HEK293 (cell line): Measurements from ENCODE around the gene MXRA8.

Experiments
- HOXA7 ChIP-seq: sonication (generic); formaldehyde crosslinking; IDR thresholded peaks from 2 replicates; pipeline ENCODE4 v1.8.1; 2022; ENCODE audit warnings: missing genetic modification reagents, borderline replicate concordance
- KLF16 ChIP-seq: fragments of 450-650 bp; formaldehyde crosslinking; IDR thresholded peaks from 2 replicates; pipeline ENCODE4 v1.5.1; 2017; ENCODE audit warnings: missing biosample characterization, missing genetic modification characterization
- MEIS1 ChIP-seq: sonication (generic); formaldehyde crosslinking; IDR thresholded peaks from 2 replicates; pipeline ENCODE4 v1.8.1; 2022; ENCODE audit warnings: missing genetic modification reagents, mild to moderate bottlenecking, borderline replicate concordance
- YY1 ChIP-seq: fragments of 450-650 bp; formaldehyde crosslinking; IDR thresholded peaks from 2 replicates; pipeline ENCODE4 v1.5.1; 2018; ENCODE audit warnings: missing biosample characterization, missing genetic modification characterization
- ZFP37 ChIP-seq: fragments of 450-650 bp; formaldehyde crosslinking; IDR thresholded peaks from 2 replicates; pipeline ENCODE4 v1.5.1; 2016; ENCODE audit warnings: missing biosample characterization, missing genetic modification characterization
- ZNF302 ChIP-seq: fragments of 450-650 bp; formaldehyde crosslinking; IDR thresholded peaks from 2 replicates; pipeline ENCODE4 v1.5.1; 2016; ENCODE audit warnings: missing biosample characterization, missing genetic modification characterization, low read depth
- ZNF610 ChIP-seq: fragments of 450-650 bp; formaldehyde crosslinking; IDR thresholded peaks from 2 replicates; pipeline ENCODE4 v1.5.1; 2016; ENCODE audit warnings: missing biosample characterization, missing genetic modification characterization, borderline replicate concordance
- ZNF658 ChIP-seq: fragments of 450-650 bp; formaldehyde crosslinking; IDR thresholded peaks from 2 replicates; pipeline ENCODE4; 2016; ENCODE audit warnings: missing biosample characterization, missing genetic modification characterization
- ZNF785 ChIP-seq: fragments of 450-650 bp; formaldehyde crosslinking; IDR thresholded peaks from 2 replicates; pipeline ENCODE4 v1.5.1; 2016; ENCODE audit warnings: missing biosample characterization, missing genetic modification characterization
- TF ChIP-seq, protein P1 (sequence below): fragments of 450-650 bp; formaldehyde crosslinking; IDR thresholded peaks from 2 replicates; pipeline ENCODE4; 2016; ENCODE audit warnings: missing biosample characterization, missing genetic modification characterization
- TF ChIP-seq, protein P2 (sequence below): fragments of 450-650 bp; formaldehyde crosslinking; IDR thresholded peaks from 2 replicates; pipeline ENCODE4 v1.5.1; 2016; ENCODE audit warnings: missing biosample characterization, missing genetic modification characterization, low read depth
- TF ChIP-seq, protein P3 (sequence below): fragments of 450-650 bp; formaldehyde crosslinking; IDR thresholded peaks from 2 replicates; pipeline ENCODE4 v1.5.1; 2016; ENCODE audit warnings: missing biosample characterization, missing genetic modification characterization
- TF ChIP-seq, protein P4 (sequence below): fragments of 450-650 bp; formaldehyde crosslinking; IDR thresholded peaks from 2 replicates; pipeline ENCODE4 v1.5.1; 2016; ENCODE audit warnings: missing biosample characterization, missing genetic modification characterization

- TF ChIP-seq, protein P1, sequence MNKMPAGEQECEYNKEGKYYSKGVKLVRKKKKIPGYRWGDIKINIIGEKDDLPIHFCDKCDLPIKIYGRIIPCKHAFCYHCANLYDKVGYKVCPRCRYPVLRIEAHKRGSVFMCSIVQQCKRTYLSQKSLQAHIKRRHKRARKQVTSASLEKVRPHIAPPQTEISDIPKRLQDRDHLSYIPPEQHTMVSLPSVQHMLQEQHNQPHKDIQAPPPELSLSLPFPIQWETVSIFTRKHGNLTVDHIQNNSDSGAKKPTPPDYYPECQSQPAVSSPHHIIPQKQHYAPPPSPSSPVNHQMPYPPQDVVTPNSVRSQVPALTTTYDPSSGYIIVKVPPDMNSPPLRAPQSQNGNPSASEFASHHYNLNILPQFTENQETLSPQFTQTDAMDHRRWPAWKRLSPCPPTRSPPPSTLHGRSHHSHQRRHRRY (tag by site-specific recombination): no peak
- TF ChIP-seq MEIS1 (CRISPR knock-in tag): no peak
- TF ChIP-seq, protein P2, sequence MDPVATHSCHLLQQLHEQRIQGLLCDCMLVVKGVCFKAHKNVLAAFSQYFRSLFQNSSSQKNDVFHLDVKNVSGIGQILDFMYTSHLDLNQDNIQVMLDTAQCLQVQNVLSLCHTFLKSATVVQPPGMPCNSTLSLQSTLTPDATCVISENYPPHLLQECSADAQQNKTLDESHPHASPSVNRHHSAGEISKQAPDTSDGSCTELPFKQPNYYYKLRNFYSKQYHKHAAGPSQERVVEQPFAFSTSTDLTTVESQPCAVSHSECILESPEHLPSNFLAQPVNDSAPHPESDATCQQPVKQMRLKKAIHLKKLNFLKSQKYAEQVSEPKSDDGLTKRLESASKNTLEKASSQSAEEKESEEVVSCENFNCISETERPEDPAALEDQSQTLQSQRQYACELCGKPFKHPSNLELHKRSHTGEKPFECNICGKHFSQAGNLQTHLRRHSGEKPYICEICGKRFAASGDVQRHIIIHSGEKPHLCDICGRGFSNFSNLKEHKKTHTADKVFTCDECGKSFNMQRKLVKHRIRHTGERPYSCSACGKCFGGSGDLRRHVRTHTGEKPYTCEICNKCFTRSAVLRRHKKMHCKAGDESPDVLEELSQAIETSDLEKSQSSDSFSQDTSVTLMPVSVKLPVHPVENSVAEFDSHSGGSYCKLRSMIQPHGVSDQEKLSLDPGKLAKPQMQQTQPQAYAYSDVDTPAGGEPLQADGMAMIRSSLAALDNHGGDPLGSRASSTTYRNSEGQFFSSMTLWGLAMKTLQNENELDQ (tag by site-specific recombination): no peak
- TF ChIP-seq, protein P3, sequence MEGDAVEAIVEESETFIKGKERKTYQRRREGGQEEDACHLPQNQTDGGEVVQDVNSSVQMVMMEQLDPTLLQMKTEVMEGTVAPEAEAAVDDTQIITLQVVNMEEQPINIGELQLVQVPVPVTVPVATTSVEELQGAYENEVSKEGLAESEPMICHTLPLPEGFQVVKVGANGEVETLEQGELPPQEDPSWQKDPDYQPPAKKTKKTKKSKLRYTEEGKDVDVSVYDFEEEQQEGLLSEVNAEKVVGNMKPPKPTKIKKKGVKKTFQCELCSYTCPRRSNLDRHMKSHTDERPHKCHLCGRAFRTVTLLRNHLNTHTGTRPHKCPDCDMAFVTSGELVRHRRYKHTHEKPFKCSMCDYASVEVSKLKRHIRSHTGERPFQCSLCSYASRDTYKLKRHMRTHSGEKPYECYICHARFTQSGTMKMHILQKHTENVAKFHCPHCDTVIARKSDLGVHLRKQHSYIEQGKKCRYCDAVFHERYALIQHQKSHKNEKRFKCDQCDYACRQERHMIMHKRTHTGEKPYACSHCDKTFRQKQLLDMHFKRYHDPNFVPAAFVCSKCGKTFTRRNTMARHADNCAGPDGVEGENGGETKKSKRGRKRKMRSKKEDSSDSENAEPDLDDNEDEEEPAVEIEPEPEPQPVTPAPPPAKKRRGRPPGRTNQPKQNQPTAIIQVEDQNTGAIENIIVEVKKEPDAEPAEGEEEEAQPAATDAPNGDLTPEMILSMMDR (tag by site-specific recombination): no peak
- TF ChIP-seq ZNF785 (tag by site-specific recombination): no peak
- TF ChIP-seq KLF16 (tag by site-specific recombination): no peak
- no peak for TF ChIP-seq ZNF610 (tag by site-specific recombination)
- no peak for TF ChIP-seq ZFP37
- no peak for TF ChIP-seq ZNF658 (tag by site-specific recombination)
- no peak for TF ChIP-seq ZNF302 (tag by site-specific recombination)
- TF ChIP-seq YY1 (tag by site-specific recombination): no peak
- no peak for TF ChIP-seq HOXA7
- TF ChIP-seq, protein P4, sequence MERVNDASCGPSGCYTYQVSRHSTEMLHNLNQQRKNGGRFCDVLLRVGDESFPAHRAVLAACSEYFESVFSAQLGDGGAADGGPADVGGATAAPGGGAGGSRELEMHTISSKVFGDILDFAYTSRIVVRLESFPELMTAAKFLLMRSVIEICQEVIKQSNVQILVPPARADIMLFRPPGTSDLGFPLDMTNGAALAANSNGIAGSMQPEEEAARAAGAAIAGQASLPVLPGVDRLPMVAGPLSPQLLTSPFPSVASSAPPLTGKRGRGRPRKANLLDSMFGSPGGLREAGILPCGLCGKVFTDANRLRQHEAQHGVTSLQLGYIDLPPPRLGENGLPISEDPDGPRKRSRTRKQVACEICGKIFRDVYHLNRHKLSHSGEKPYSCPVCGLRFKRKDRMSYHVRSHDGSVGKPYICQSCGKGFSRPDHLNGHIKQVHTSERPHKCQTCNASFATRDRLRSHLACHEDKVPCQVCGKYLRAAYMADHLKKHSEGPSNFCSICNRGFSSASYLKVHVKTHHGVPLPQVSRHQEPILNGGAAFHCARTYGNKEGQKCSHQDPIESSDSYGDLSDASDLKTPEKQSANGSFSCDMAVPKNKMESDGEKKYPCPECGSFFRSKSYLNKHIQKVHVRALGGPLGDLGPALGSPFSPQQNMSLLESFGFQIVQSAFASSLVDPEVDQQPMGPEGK: no peak
Measured at GRCh38 chr1:1341549-1342021, 16.8 kb downstream of the MXRA8 start.
